ENCODE measurements around the gene NCEH1.

DNA sequence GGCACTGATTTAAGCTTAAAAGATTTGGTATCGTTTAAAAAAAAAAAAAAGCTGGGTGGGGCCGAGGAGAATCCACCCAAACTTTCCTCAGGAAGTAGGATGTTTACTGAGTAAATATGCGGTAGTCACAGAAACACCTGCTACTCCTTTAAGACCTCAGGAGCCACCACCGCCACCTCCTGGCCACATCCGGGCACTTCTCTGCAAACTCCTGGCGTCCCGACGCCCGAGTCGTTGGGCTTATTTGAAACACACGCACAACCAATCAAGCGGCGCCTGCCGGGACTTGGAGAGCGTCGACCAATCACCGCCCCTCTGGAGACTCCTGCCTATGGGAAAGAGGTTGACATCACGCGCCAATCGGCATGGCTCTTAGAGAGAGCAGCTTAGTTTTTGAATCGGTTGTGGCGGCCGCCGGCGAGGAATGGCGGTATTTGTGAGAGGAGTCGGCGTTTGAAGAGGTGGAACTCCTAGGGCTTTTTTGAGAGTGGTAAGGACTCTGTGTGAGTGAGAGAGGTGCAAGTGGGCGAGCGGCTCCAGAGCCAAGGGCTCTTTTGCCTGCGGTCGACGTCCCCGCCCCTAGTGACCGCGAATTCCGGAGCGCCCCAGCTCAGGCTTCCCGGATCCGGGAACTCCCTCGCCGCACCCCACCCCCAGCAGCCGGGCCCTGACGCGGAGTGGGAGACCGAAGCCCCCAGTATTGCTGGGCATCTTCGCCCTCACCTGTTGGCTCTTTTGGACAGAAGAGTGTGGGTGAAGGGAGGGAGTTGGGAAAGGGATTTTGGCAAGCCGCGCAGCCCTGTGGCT, 39.7 kb upstream of the NCEH1 start, which contains the start of gene ECT2:
- TF ChIP-seq CTCF (IDR thresholded peaks at IDR 0.05) (peak; percentile 69 to 87 (median 78)), POLR2A (IDR thresholded peaks at IDR 0.05) (no peak)

Data from Peyer's patch (tissue), 4 donors.